H9 (cell line): Measurements from ENCODE around the gene CEP68. TPM values are rescaled to one million over a fixed set of nuclear protein-coding genes. Genes with fewer than 3 reads are reported as not detected.

ENCODE experiments used
- DNase-seq: peaks from one replicate; pipeline ENCODE4 v3.0.0-alpha.2; 2017
- H2AFZ ChIP-seq: one replicate; pipeline ENCODE4 v1.6.1; 2013; ENCODE audit warnings: mild to moderate bottlenecking, low read length, control low read depth, moderate library complexity
- H2AK5ac ChIP-seq: 2 replicates; pipeline ENCODE4 v1.6.1; 2013; ENCODE audit warnings: low read length, control low read depth, mixed read lengths; ENCODE audit not compliant: insufficient read length
- H2BK120ac ChIP-seq: one replicate; pipeline ENCODE4 v1.6.1; 2013; ENCODE audit warnings: low read depth, mild to moderate bottlenecking, low read length, control low read depth, inconsistent platforms; ENCODE audit not compliant: poor library complexity, severe bottlenecking
- H2BK12ac ChIP-seq: 2 replicates; pipeline ENCODE4 v1.6.1; 2013; ENCODE audit warnings: low read length, control low read depth, mixed read lengths, low read depth; ENCODE audit not compliant: insufficient read length
- H2BK15ac ChIP-seq: 2 replicates; pipeline ENCODE4 v1.6.1; 2013; ENCODE audit warnings: low read depth, low read length, control low read depth
- H2BK20ac ChIP-seq: one replicate; pipeline ENCODE4 v1.6.1; 2013; ENCODE audit warnings: low read depth, mild to moderate bottlenecking, low read length, control low read depth, inconsistent platforms; ENCODE audit not compliant: poor library complexity, severe bottlenecking
- H2BK5ac ChIP-seq: 2 replicates; pipeline ENCODE4 v1.6.1; 2013; ENCODE audit warnings: low read length, control low read depth, mixed read lengths; ENCODE audit not compliant: insufficient read length
- H3K14ac ChIP-seq: 2 replicates; pipeline ENCODE4 v1.6.1; 2013; ENCODE audit warnings: low read length, control low read depth; ENCODE audit not compliant: insufficient read depth
- H3K18ac ChIP-seq: 2 replicates; pipeline ENCODE4 v1.6.1; 2013; ENCODE audit warnings: low read depth, mild to moderate bottlenecking, mixed read lengths, low read length, control low read depth; ENCODE audit not compliant: insufficient read length
- H3K23ac ChIP-seq: 2 replicates; pipeline ENCODE4 v1.6.1; 2013; ENCODE audit warnings: low read length, control low read depth, mixed read lengths, low read depth; ENCODE audit not compliant: insufficient read length
- H3K23me2 ChIP-seq: 2 replicates; pipeline ENCODE4 v1.6.1; 2013; ENCODE audit warnings: low read depth, mild to moderate bottlenecking, mixed read lengths, low read length, control low read depth; ENCODE audit not compliant: insufficient read length, poor library complexity, severe bottlenecking
- H3K27ac ChIP-seq: 2 replicates; pipeline ENCODE4 v1.5.1; 2013; ENCODE audit warnings: low read length, control low read depth, mixed read lengths, low read depth; ENCODE audit not compliant: insufficient read length
- H3K27me3 ChIP-seq: 2 replicates; pipeline ENCODE4 v1.6.1; 2013; ENCODE audit warnings: low read length, control low read depth, inconsistent platforms; ENCODE audit not compliant: insufficient read depth
- H3K4ac ChIP-seq: 2 replicates; pipeline ENCODE4 v1.6.1; 2013; ENCODE audit warnings: low read depth, mild to moderate bottlenecking, control low read depth, inconsistent platforms, low read length, moderate library complexity
- H3K4me1 ChIP-seq: 2 replicates; pipeline ENCODE4 v1.6.1; 2013; ENCODE audit warnings: low read length, control low read depth, inconsistent platforms; ENCODE audit not compliant: insufficient read depth
- H3K4me2 ChIP-seq: 2 replicates; pipeline ENCODE4 v1.6.1; 2013; ENCODE audit warnings: low read length, control low read depth, mixed read lengths; ENCODE audit not compliant: insufficient read length, insufficient read depth
- H3K56ac ChIP-seq: 2 replicates; pipeline ENCODE4 v1.6.1; 2013; ENCODE audit warnings: low read depth, mild to moderate bottlenecking, mixed read lengths, low read length, control low read depth; ENCODE audit not compliant: insufficient read length
- H3K79me1 ChIP-seq: 2 replicates; pipeline ENCODE4 v1.6.1; 2013; ENCODE audit warnings: low read depth, mild to moderate bottlenecking, moderate library complexity, low read length, control low read depth, inconsistent platforms; ENCODE audit not compliant: insufficient read depth, poor library complexity, severe bottlenecking
- H3K79me2 ChIP-seq: 2 replicates; pipeline ENCODE4 v1.6.1; 2013; ENCODE audit warnings: low read length, control low read depth, inconsistent platforms; ENCODE audit not compliant: insufficient read depth
- H3K9ac ChIP-seq: 2 replicates; pipeline ENCODE4 v1.6.1; 2013; ENCODE audit warnings: low read length, control low read depth, mixed read lengths; ENCODE audit not compliant: insufficient read length; ENCODE audit errors: extremely low read depth
- H3K9me3 ChIP-seq: one replicate; pipeline ENCODE4 v1.6.1; 2013; ENCODE audit warnings: low read depth, low read length, inconsistent platforms; ENCODE audit not compliant: control insufficient read depth
- H3T11ph ChIP-seq: one replicate; pipeline ENCODE4 v1.6.1; 2013; ENCODE audit warnings: mild to moderate bottlenecking, low read length, control low read depth, inconsistent platforms
- H4K20me1 ChIP-seq: one replicate; pipeline ENCODE4 v1.6.1; 2013; ENCODE audit not compliant: control insufficient read depth, insufficient read length, insufficient read depth
- H4K5ac ChIP-seq: 2 replicates; pipeline ENCODE4 v1.6.1; 2013; ENCODE audit warnings: low read depth, mild to moderate bottlenecking, mixed read lengths, low read length, control low read depth; ENCODE audit not compliant: insufficient read length
- H4K8ac ChIP-seq: replicated peaks from 2 replicates; pipeline ENCODE4 v1.6.1; 2013; ENCODE audit warnings: low read length, control low read depth, mixed read lengths, low read depth; ENCODE audit not compliant: insufficient read length
- H4K91ac ChIP-seq: 2 replicates; pipeline ENCODE4 v1.6.1; 2013; ENCODE audit warnings: low read depth, mild to moderate bottlenecking, moderate library complexity, mixed read lengths, low read length, control low read depth; ENCODE audit not compliant: insufficient read length
- H3K27ac Mint-ChIP-seq, 3 experiments: 2 replicates in 2 of 3; 3 replicates in 1 of 3; pipeline ENCODE4 v1.8.0; 2020 to 2021; ENCODE audit warnings: mixed read lengths in 3 of 3, mild to moderate bottlenecking in 1 of 3, moderate library complexity in 1 of 3
- H3K27me3 Mint-ChIP-seq: 2 replicates; pipeline ENCODE4 v1.8.0; 2021; ENCODE audit warnings: low read depth, mild to moderate bottlenecking, moderate library complexity, mixed read lengths
- H3K36me3 Mint-ChIP-seq, 3 experiments: 2 replicates in 2 of 3; 3 replicates in 1 of 3; pipeline ENCODE4 v1.8.0; 2020 to 2021; ENCODE audit warnings: low read depth in 3 of 3, mixed read lengths in 3 of 3; ENCODE audit not compliant: insufficient read depth in 1 of 3
- H3K4me1 Mint-ChIP-seq, 2 experiments: 2 replicates each; pipeline ENCODE4 v1.8.0; 2020; ENCODE audit warnings: mixed read lengths in 2 of 2
- H3K4me3 Mint-ChIP-seq, 2 experiments: 2 replicates in 1 of 2; 3 replicates in 1 of 2; pipeline ENCODE4 v1.8.0; 2020 to 2021; ENCODE audit warnings: mild to moderate bottlenecking in 2 of 2, mixed read lengths in 2 of 2, moderate library complexity in 1 of 2
- H3K9me3 Mint-ChIP-seq, 2 experiments: 2 replicates in 1 of 2; 3 replicates in 1 of 2; pipeline ENCODE4 v1.8.0; 2020; ENCODE audit warnings: mild to moderate bottlenecking in 2 of 2, mixed read lengths in 2 of 2, moderate library complexity in 1 of 2
- WGBS: extraction: QIAGEN DNeasy Blood & Tissue Kit; methylation state at CpG from one replicate; pipeline ENCODE4 v1.1.7; 2013; ENCODE audit warnings: missing lambda C conversion rate, low lambda C conversion rate, mixed read lengths; ENCODE audit not compliant: insufficient read length; ENCODE audit errors: extremely low coverage; 5-methylcytosine and 5-hydroxymethylcytosine counted together
- total RNA-seq: library from RNA; stranded (reverse); gene quantifications from 2 replicates; pipeline ENCODE4 v1.2.1, GENCODE V29; 2021
- TF ChIP-seq, protein P1 (sequence below): fragments of 200-600 bp; sonication (generic); conservative IDR thresholded peaks from 3 replicates; pipeline ENCODE4 v1.8.0; 2021; ENCODE audit warnings: antibody characterized with exemption, mild to moderate bottlenecking

CEP68 gene
- total RNA-seq, 1 experiment from 2014 or later = 20.2 TPM

DNA sequence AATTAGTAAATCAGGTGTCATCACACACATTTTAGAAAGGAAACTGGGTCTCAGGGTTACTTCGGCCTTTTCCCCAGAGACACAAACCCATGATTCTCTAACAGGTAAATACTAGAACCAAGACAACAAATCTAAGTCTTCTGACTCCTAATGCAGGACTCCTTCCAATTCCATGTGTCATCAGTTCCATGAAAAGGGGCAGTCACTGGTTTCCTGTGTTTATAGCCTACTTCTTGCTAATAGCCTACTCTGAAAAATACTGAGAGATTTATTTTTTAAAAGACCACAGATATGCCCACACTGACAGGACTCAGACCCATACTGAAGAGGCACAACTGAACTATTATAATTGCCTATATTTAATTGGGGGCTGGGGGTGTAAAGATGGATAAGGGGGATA, 40.7 kb downstream of the CEP68 start:
- H3K27me3 ChIP-seq = no peaks in the 10 kb centered on the region
- DNase-seq = no peak
- H3K79me2 ChIP-seq = no peaks in the 10 kb centered on the region
- H2AFZ ChIP-seq = no peak overlapping the region
- H2BK15ac ChIP-seq = no peak overlapping the region
- H3K27ac ChIP-seq = no peak overlapping the region
- H3K9ac ChIP-seq = no peak overlapping the region
- H3K23me2 ChIP-seq = no peaks in the 10 kb centered on the region
- no peaks in the 10 kb centered on the region for H4K20me1 ChIP-seq
- H3K56ac ChIP-seq = no peak overlapping the region
- no peak overlapping the region for H3K14ac ChIP-seq
- H2AK5ac ChIP-seq = no peak overlapping the region
- H3K27me3 Mint-ChIP-seq = no peaks in the 10 kb centered on the region
- H3T11ph ChIP-seq = no peak overlapping the region
- no peak overlapping the region for H2BK20ac ChIP-seq
- H3K4me1 Mint-ChIP-seq = no peaks in the 10 kb centered on the region
- H3K18ac ChIP-seq = no peak overlapping the region
- H4K8ac ChIP-seq = no peak overlapping the region
- H3K79me1 ChIP-seq = no peaks in the 10 kb centered on the region
- H2BK120ac ChIP-seq = no peak overlapping the region
- no CpG with 5 or more reads among the region's 1 CpG for WGBS
- no peak overlapping the region for H4K5ac ChIP-seq
- H3K27ac Mint-ChIP-seq = peak overlapping the region in 1 of 3 experiments; percentile 16; a peak in 1 of 7 replicates
- no peak overlapping the region for H4K91ac ChIP-seq
- H2BK12ac ChIP-seq = no peak overlapping the region
- no peak overlapping the region for H3K4me3 Mint-ChIP-seq
- no peaks in the 10 kb centered on the region for H3K9me3 Mint-ChIP-seq
- H2BK5ac ChIP-seq = no peak overlapping the region
- H3K4ac ChIP-seq = no peak overlapping the region
- TF ChIP-seq, protein P1, sequence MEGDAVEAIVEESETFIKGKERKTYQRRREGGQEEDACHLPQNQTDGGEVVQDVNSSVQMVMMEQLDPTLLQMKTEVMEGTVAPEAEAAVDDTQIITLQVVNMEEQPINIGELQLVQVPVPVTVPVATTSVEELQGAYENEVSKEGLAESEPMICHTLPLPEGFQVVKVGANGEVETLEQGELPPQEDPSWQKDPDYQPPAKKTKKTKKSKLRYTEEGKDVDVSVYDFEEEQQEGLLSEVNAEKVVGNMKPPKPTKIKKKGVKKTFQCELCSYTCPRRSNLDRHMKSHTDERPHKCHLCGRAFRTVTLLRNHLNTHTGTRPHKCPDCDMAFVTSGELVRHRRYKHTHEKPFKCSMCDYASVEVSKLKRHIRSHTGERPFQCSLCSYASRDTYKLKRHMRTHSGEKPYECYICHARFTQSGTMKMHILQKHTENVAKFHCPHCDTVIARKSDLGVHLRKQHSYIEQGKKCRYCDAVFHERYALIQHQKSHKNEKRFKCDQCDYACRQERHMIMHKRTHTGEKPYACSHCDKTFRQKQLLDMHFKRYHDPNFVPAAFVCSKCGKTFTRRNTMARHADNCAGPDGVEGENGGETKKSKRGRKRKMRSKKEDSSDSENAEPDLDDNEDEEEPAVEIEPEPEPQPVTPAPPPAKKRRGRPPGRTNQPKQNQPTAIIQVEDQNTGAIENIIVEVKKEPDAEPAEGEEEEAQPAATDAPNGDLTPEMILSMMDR = no peak
- H3K9me3 ChIP-seq = no peaks in the 10 kb centered on the region
- H3K36me3 Mint-ChIP-seq = peaks cover 13 to 59% (median 45%) of the 10 kb centered on the region in 3 experiments; a peak in 6 of 7 replicates
- no peaks in the 10 kb centered on the region for H3K4me1 ChIP-seq
- H3K4me2 ChIP-seq = no peak overlapping the region
- no peak overlapping the region for H3K23ac ChIP-seq
